ENCODE data around the gene AKAP13. TPM values are rescaled to one million over a fixed set of nuclear protein-coding genes. Genes with fewer than 3 reads are reported as not detected.

AKAP13 gene
- total RNA-seq, 2 donors from 2014 or later, result 87.3 to 106 TPM

GRCh38 chr15:85785887-85786780 lies 405.7 kb downstream of the AKAP13 start:
- DNase-seq, result peak; percentile 83
- peaks cover 13% of the 10 kb centered on the region for H3K4me1 ChIP-seq
- intact Hi-C loops (cut with DNase I), result no loop called here
- no peaks in the 10 kb centered on the region for H3K9me3 ChIP-seq
- peak overlapping the region in 1 of 2 donors; percentile 20 for H3K9ac ChIP-seq (ENCODE audit: low read depth in 2 of 2, low read length in 2 of 2)
- H3K4me3 ChIP-seq, result no peak overlapping the region
- no peak overlapping the region for H3K27ac ChIP-seq
- H3K36me3 ChIP-seq, result no peaks in the 10 kb centered on the region
- no peak for TF ChIP-seq CTCF (IDR thresholded peaks at IDR 0.05)
- H3K27me3 ChIP-seq, result no peaks in the 10 kb centered on the region

- no peaks in the 10 kb centered on the region for H3K27me3 ChIP-seq
- H3K27ac ChIP-seq, result no peak overlapping the region
- H3K36me3 ChIP-seq, result no peaks in the 10 kb centered on the region
- DNase-seq, result no peak
- H3K9ac ChIP-seq (ENCODE audit: low read depth in 2 of 2, low read length in 2 of 2), result no peak overlapping the region
- no peak overlapping the region for H3K4me3 ChIP-seq
- H3K9me3 ChIP-seq, result no peaks in the 10 kb centered on the region
- intact Hi-C loops (cut with DNase I), result no loop called here
- no peak for TF ChIP-seq CTCF (IDR thresholded peaks at IDR 0.05)
- peaks cover 13% of the 10 kb centered on the region for H3K4me1 ChIP-seq
Observed at GRCh38 chr15:85786781-85787114, 406.3 kb downstream of the AKAP13 start.

- TF ChIP-seq CTCF (IDR thresholded peaks at IDR 0.05), result no peak
- Histone ChIP-seq H3K27ac (no peak overlapping the region), H3K36me3 (no peaks in the 10 kb centered on the region), H3K9me3 (no peaks in the 10 kb centered on the region), H3K9ac (ENCODE audit: low read depth in 2 of 2, low read length in 2 of 2) (no peak overlapping the region), H3K4me3 (no peak overlapping the region), H3K4me1 (peaks cover 13% of the 10 kb centered on the region), H3K27me3 (no peaks in the 10 kb centered on the region)
- intact Hi-C loops (cut with DNase I), result no loop called here
- peak; percentile 80 for DNase-seq
Observed at GRCh38 chr15:85788771-85789495, 408.5 kb downstream of the AKAP13 start.

- Histone ChIP-seq H3K9me3 (no peaks in the 10 kb centered on the region), H3K9ac (ENCODE audit: low read depth in 2 of 2, low read length in 2 of 2) (no peak overlapping the region), H3K4me3 (no peak overlapping the region), H3K27me3 (no peaks in the 10 kb centered on the region), H3K4me1 (peaks cover 13% of the 10 kb centered on the region), H3K36me3 (no peaks in the 10 kb centered on the region), H3K27ac (no peak overlapping the region)
- no peak for TF ChIP-seq CTCF (IDR thresholded peaks at IDR 0.05)
- no peak for DNase-seq
- intact Hi-C loops (cut with DNase I), result no loop called here
Observed at GRCh38 chr15:85789496-85789875, 409.1 kb downstream of the AKAP13 start.

- Histone ChIP-seq H3K4me3 (no peak overlapping the region), H3K4me1 (no peaks in the 10 kb centered on the region), H3K27ac (no peak overlapping the region), H3K9me3 (no peaks in the 10 kb centered on the region), H3K36me3 (no peaks in the 10 kb centered on the region), H3K9ac (ENCODE audit: low read depth in 2 of 2, low read length in 2 of 2) (no peak overlapping the region), H3K27me3 (no peaks in the 10 kb centered on the region)
- intact Hi-C loops (cut with DNase I), result loop anchor here (5.0 kb wide), 1 partner anchor 55 kb away; no protein-coding TSS in a partner anchor
- no peak for DNase-seq
- TF ChIP-seq CTCF (IDR thresholded peaks at IDR 0.05), result no peak
Observed at GRCh38 chr15:85792102-85792731, 411.8 kb downstream of the AKAP13 start.
